H9 (cell line): ENCODE measurements around the gene CHPF2. TPM values are rescaled to one million over a fixed set of nuclear protein-coding genes. Genes with fewer than 3 reads are reported as not detected.

Experiments used
- DNase-seq: peaks from one replicate; pipeline ENCODE4 v3.0.0-alpha.2; 2017
- H2AFZ ChIP-seq: one replicate; pipeline ENCODE4 v1.6.1; 2013; ENCODE audit warnings: mild to moderate bottlenecking, low read length, control low read depth, moderate library complexity
- H2AK5ac ChIP-seq: 2 replicates; pipeline ENCODE4 v1.6.1; 2013; ENCODE audit warnings: low read length, control low read depth, mixed read lengths; ENCODE audit not compliant: insufficient read length
- H2BK120ac ChIP-seq: one replicate; pipeline ENCODE4 v1.6.1; 2013; ENCODE audit warnings: low read depth, mild to moderate bottlenecking, low read length, control low read depth, inconsistent platforms; ENCODE audit not compliant: poor library complexity, severe bottlenecking
- H2BK12ac ChIP-seq: 2 replicates; pipeline ENCODE4 v1.6.1; 2013; ENCODE audit warnings: low read length, control low read depth, mixed read lengths, low read depth; ENCODE audit not compliant: insufficient read length
- H2BK15ac ChIP-seq: 2 replicates; pipeline ENCODE4 v1.6.1; 2013; ENCODE audit warnings: low read depth, low read length, control low read depth
- H2BK20ac ChIP-seq: one replicate; pipeline ENCODE4 v1.6.1; 2013; ENCODE audit warnings: low read depth, mild to moderate bottlenecking, low read length, control low read depth, inconsistent platforms; ENCODE audit not compliant: poor library complexity, severe bottlenecking
- H2BK5ac ChIP-seq: 2 replicates; pipeline ENCODE4 v1.6.1; 2013; ENCODE audit warnings: low read length, control low read depth, mixed read lengths; ENCODE audit not compliant: insufficient read length
- H3K14ac ChIP-seq: 2 replicates; pipeline ENCODE4 v1.6.1; 2013; ENCODE audit warnings: low read length, control low read depth; ENCODE audit not compliant: insufficient read depth
- H3K18ac ChIP-seq: 2 replicates; pipeline ENCODE4 v1.6.1; 2013; ENCODE audit warnings: low read depth, mild to moderate bottlenecking, mixed read lengths, low read length, control low read depth; ENCODE audit not compliant: insufficient read length
- H3K23ac ChIP-seq: 2 replicates; pipeline ENCODE4 v1.6.1; 2013; ENCODE audit warnings: low read length, control low read depth, mixed read lengths, low read depth; ENCODE audit not compliant: insufficient read length
- H3K23me2 ChIP-seq: 2 replicates; pipeline ENCODE4 v1.6.1; 2013; ENCODE audit warnings: low read depth, mild to moderate bottlenecking, mixed read lengths, low read length, control low read depth; ENCODE audit not compliant: insufficient read length, poor library complexity, severe bottlenecking
- H3K27ac ChIP-seq: 2 replicates; pipeline ENCODE4 v1.5.1; 2013; ENCODE audit warnings: low read length, control low read depth, mixed read lengths, low read depth; ENCODE audit not compliant: insufficient read length
- H3K27me3 ChIP-seq: 2 replicates; pipeline ENCODE4 v1.6.1; 2013; ENCODE audit warnings: low read length, control low read depth, inconsistent platforms; ENCODE audit not compliant: insufficient read depth
- H3K4ac ChIP-seq: 2 replicates; pipeline ENCODE4 v1.6.1; 2013; ENCODE audit warnings: low read depth, mild to moderate bottlenecking, control low read depth, inconsistent platforms, low read length, moderate library complexity
- H3K4me1 ChIP-seq: 2 replicates; pipeline ENCODE4 v1.6.1; 2013; ENCODE audit warnings: low read length, control low read depth, inconsistent platforms; ENCODE audit not compliant: insufficient read depth
- H3K4me2 ChIP-seq: 2 replicates; pipeline ENCODE4 v1.6.1; 2013; ENCODE audit warnings: low read length, control low read depth, mixed read lengths; ENCODE audit not compliant: insufficient read length, insufficient read depth
- H3K56ac ChIP-seq: 2 replicates; pipeline ENCODE4 v1.6.1; 2013; ENCODE audit warnings: low read depth, mild to moderate bottlenecking, mixed read lengths, low read length, control low read depth; ENCODE audit not compliant: insufficient read length
- H3K79me1 ChIP-seq: 2 replicates; pipeline ENCODE4 v1.6.1; 2013; ENCODE audit warnings: low read depth, mild to moderate bottlenecking, moderate library complexity, low read length, control low read depth, inconsistent platforms; ENCODE audit not compliant: insufficient read depth, poor library complexity, severe bottlenecking
- H3K79me2 ChIP-seq: 2 replicates; pipeline ENCODE4 v1.6.1; 2013; ENCODE audit warnings: low read length, control low read depth, inconsistent platforms; ENCODE audit not compliant: insufficient read depth
- H3K9ac ChIP-seq: 2 replicates; pipeline ENCODE4 v1.6.1; 2013; ENCODE audit warnings: low read length, control low read depth, mixed read lengths; ENCODE audit not compliant: insufficient read length; ENCODE audit errors: extremely low read depth
- H3K9me3 ChIP-seq: one replicate; pipeline ENCODE4 v1.6.1; 2013; ENCODE audit warnings: low read depth, low read length, inconsistent platforms; ENCODE audit not compliant: control insufficient read depth
- H3T11ph ChIP-seq: one replicate; pipeline ENCODE4 v1.6.1; 2013; ENCODE audit warnings: mild to moderate bottlenecking, low read length, control low read depth, inconsistent platforms
- H4K20me1 ChIP-seq: one replicate; pipeline ENCODE4 v1.6.1; 2013; ENCODE audit not compliant: control insufficient read depth, insufficient read length, insufficient read depth
- H4K5ac ChIP-seq: 2 replicates; pipeline ENCODE4 v1.6.1; 2013; ENCODE audit warnings: low read depth, mild to moderate bottlenecking, mixed read lengths, low read length, control low read depth; ENCODE audit not compliant: insufficient read length
- H4K8ac ChIP-seq: replicated peaks from 2 replicates; pipeline ENCODE4 v1.6.1; 2013; ENCODE audit warnings: low read length, control low read depth, mixed read lengths, low read depth; ENCODE audit not compliant: insufficient read length
- H4K91ac ChIP-seq: 2 replicates; pipeline ENCODE4 v1.6.1; 2013; ENCODE audit warnings: low read depth, mild to moderate bottlenecking, moderate library complexity, mixed read lengths, low read length, control low read depth; ENCODE audit not compliant: insufficient read length
- H3K27ac Mint-ChIP-seq, 3 experiments: 2 replicates in 2 of 3; 3 replicates in 1 of 3; pipeline ENCODE4 v1.8.0; 2020 to 2021; ENCODE audit warnings: mixed read lengths in 3 of 3, mild to moderate bottlenecking in 1 of 3, moderate library complexity in 1 of 3
- H3K27me3 Mint-ChIP-seq: 2 replicates; pipeline ENCODE4 v1.8.0; 2021; ENCODE audit warnings: low read depth, mild to moderate bottlenecking, moderate library complexity, mixed read lengths
- H3K36me3 Mint-ChIP-seq, 3 experiments: 2 replicates in 2 of 3; 3 replicates in 1 of 3; pipeline ENCODE4 v1.8.0; 2020 to 2021; ENCODE audit warnings: low read depth in 3 of 3, mixed read lengths in 3 of 3; ENCODE audit not compliant: insufficient read depth in 1 of 3
- H3K4me1 Mint-ChIP-seq, 2 experiments: 2 replicates each; pipeline ENCODE4 v1.8.0; 2020; ENCODE audit warnings: mixed read lengths in 2 of 2
- H3K4me3 Mint-ChIP-seq, 2 experiments: 2 replicates in 1 of 2; 3 replicates in 1 of 2; pipeline ENCODE4 v1.8.0; 2020 to 2021; ENCODE audit warnings: mild to moderate bottlenecking in 2 of 2, mixed read lengths in 2 of 2, moderate library complexity in 1 of 2
- H3K9me3 Mint-ChIP-seq, 2 experiments: 2 replicates in 1 of 2; 3 replicates in 1 of 2; pipeline ENCODE4 v1.8.0; 2020; ENCODE audit warnings: mild to moderate bottlenecking in 2 of 2, mixed read lengths in 2 of 2, moderate library complexity in 1 of 2
- WGBS: extraction: QIAGEN DNeasy Blood & Tissue Kit; methylation state at CpG from one replicate; pipeline ENCODE4 v1.1.7; 2013; ENCODE audit warnings: missing lambda C conversion rate, low lambda C conversion rate, mixed read lengths; ENCODE audit not compliant: insufficient read length; ENCODE audit errors: extremely low coverage; 5-methylcytosine and 5-hydroxymethylcytosine counted together
- total RNA-seq: library from RNA; stranded (reverse); gene quantifications from 2 replicates; pipeline ENCODE4 v1.2.1, GENCODE V29; 2021
- TF ChIP-seq, protein P1 (sequence below): fragments of 200-600 bp; sonication (generic); conservative IDR thresholded peaks from 3 replicates; pipeline ENCODE4 v1.8.0; 2021; ENCODE audit warnings: antibody characterized with exemption, mild to moderate bottlenecking

Gene CHPF2
- total RNA-seq, 1 experiment from 2014 or later, result 25.7 TPM

DNA sequence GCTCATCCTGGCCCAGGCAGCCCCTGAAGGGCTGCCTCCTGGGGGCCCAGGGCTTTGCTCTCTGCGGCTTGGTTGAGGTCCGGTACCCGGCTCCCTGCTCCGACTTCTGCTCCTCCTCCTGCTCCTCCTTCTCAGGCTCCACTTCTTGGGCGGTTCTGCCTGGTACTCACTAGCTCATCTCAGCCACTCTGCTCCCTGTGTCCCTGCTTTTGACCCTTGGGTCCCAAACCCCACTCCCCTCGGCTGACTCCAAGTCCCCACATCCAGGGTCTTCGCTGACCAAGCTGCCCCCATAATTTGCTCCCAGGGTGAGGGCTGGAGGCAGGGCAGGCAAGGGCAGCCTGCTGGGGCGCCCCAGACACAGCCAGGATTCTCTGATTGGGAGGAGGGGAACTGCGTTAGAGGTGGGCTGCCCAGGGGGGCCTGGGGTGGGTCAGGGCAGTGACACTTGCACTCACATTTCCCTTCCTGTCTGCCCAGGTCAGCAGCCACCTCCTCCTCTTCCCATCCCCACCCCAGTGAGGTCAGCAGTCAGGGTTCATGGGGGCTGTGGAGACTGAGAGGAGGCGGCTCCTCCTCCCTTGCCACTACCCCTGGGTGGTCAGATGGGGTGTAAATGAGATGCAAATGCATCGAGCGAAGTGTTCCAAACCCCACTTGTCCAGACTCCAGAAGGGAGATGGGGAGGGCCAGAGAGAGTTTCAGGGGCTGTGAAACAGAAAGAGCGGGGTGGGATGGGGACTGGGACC is 14.0 kb downstream of the CHPF2 start:
- Histone ChIP-seq H2AFZ (no peak overlapping the region), H4K5ac (no peak overlapping the region), H2BK15ac (no peak overlapping the region), H2AK5ac (no peak overlapping the region), H3K4me2 (peak overlapping the region; percentile 28), H3K4ac (no peak overlapping the region), H3K9ac (no peak overlapping the region), H4K91ac (no peak overlapping the region), H3K23ac (no peak overlapping the region), H3T11ph (no peak overlapping the region), H3K18ac (no peak overlapping the region), H3K27ac (no peak overlapping the region), H3K56ac (no peak overlapping the region), H3K23me2 (peaks cover 11% of the 10 kb centered on the region), H3K4me1 (peaks cover 4% of the 10 kb centered on the region; the same call in 1 of the 2 replicates), H3K79me1 (no peaks in the 10 kb centered on the region), H2BK20ac (no peak overlapping the region), H3K79me2 (no peaks in the 10 kb centered on the region), H2BK12ac (no peak overlapping the region), H4K8ac (no peak overlapping the region), H3K27me3 (peaks cover 19% of the 10 kb centered on the region; the same call in 1 of the 2 replicates), H4K20me1 (no peaks in the 10 kb centered on the region), H2BK120ac (no peak overlapping the region), H3K14ac (no peak overlapping the region), H3K9me3 (no peaks in the 10 kb centered on the region), H2BK5ac (no peak overlapping the region)
- TF ChIP-seq, protein P1, sequence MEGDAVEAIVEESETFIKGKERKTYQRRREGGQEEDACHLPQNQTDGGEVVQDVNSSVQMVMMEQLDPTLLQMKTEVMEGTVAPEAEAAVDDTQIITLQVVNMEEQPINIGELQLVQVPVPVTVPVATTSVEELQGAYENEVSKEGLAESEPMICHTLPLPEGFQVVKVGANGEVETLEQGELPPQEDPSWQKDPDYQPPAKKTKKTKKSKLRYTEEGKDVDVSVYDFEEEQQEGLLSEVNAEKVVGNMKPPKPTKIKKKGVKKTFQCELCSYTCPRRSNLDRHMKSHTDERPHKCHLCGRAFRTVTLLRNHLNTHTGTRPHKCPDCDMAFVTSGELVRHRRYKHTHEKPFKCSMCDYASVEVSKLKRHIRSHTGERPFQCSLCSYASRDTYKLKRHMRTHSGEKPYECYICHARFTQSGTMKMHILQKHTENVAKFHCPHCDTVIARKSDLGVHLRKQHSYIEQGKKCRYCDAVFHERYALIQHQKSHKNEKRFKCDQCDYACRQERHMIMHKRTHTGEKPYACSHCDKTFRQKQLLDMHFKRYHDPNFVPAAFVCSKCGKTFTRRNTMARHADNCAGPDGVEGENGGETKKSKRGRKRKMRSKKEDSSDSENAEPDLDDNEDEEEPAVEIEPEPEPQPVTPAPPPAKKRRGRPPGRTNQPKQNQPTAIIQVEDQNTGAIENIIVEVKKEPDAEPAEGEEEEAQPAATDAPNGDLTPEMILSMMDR, result no peak
- Mint-ChIP-seq H3K4me3 (peak overlapping the region; percentile 48 to 79), H3K9me3 (no peaks in the 10 kb centered on the region; a peak in 1 of 5 replicates), H3K4me1 (peaks cover 55 to 65% of the 10 kb centered on the region in 2 experiments), H3K27ac (no peak overlapping the region), H3K27me3 (peaks cover 74% of the 10 kb centered on the region), H3K36me3 (peaks cover 0 to 2% (median 0%) of the 10 kb centered on the region in 3 experiments; a peak in 1 of 7 replicates)
- WGBS, result no CpG with 5 or more reads among the region's 13 CpGs
- DNase-seq, result no peak
